Lower leg skin (tissue), 3 donors: ENCODE results near the gene SHISAL1.

Experiments used
- CTCF ChIP-seq, 3 donors: fragments of 450-650 bp; IDR thresholded peaks; one replicate each; pipeline ENCODE4 v1.5.1; 2016; ENCODE audit warnings: antibody characterized with exemption in 3 of 3, mild to moderate bottlenecking in 3 of 3, moderate library complexity in 2 of 3
- POLR2A ChIP-seq, 2 donors: fragments of 450-650 bp; IDR thresholded peaks; one replicate each; pipeline ENCODE4 v1.6.1; 2016 to 2017; ENCODE audit warnings: antibody characterized with exemption in 2 of 2, mild to moderate bottlenecking in 1 of 2, moderate library complexity in 1 of 2

- TF ChIP-seq CTCF (IDR thresholded peaks at IDR 0.05): no peak
- TF ChIP-seq POLR2A (IDR thresholded peaks at IDR 0.05): no peak
These were observed 19.3 kb upstream of the SHISAL1 start for GRCh38 chr22:44331881-44332714.
